ENCODE data around the gene MYRIP.

The MYRIP gene

GRCh38 chr3:40294434-40294833, 485.0 kb downstream of the MYRIP start:
- no peaks in the 10 kb centered on the region for H4K20me1 ChIP-seq (ENCODE audit: insufficient read depth, low read length)

DNA sequence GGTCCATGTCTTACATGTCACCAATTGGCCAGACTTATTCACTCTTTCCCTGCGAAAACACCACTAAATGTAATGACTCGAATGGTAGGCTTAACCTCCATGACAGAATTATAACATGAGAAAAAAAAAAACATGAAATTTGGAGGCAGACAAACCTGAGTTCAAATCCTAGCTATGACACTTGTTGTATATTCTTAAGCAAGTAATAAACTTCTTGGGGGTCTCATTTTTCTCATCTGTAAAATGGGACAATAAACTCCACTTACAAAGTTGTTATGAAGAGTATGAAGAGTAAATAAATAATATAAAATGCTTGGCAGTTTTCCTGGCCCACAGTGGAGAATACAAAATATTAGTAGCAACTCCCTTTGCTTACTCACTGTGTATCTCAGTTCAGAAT, 488.7 kb downstream of the MYRIP start:
- H3K9me2 ChIP-seq (ENCODE audit: low read depth, low read length): no peaks in the 10 kb centered on the region
- H3K27ac ChIP-seq (ENCODE audit: low read depth, low read length, poor library complexity, severe bottlenecking): no peak overlapping the region
- TF ChIP-seq, protein P1, sequence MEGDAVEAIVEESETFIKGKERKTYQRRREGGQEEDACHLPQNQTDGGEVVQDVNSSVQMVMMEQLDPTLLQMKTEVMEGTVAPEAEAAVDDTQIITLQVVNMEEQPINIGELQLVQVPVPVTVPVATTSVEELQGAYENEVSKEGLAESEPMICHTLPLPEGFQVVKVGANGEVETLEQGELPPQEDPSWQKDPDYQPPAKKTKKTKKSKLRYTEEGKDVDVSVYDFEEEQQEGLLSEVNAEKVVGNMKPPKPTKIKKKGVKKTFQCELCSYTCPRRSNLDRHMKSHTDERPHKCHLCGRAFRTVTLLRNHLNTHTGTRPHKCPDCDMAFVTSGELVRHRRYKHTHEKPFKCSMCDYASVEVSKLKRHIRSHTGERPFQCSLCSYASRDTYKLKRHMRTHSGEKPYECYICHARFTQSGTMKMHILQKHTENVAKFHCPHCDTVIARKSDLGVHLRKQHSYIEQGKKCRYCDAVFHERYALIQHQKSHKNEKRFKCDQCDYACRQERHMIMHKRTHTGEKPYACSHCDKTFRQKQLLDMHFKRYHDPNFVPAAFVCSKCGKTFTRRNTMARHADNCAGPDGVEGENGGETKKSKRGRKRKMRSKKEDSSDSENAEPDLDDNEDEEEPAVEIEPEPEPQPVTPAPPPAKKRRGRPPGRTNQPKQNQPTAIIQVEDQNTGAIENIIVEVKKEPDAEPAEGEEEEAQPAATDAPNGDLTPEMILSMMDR (IDR thresholded peaks at IDR 0.05; ENCODE audit: low read length): no peak
- no peak for TF ChIP-seq EZH2 (IDR thresholded peaks at IDR 0.05; ENCODE audit: borderline replicate concordance, low read length)
- H3K4me1 ChIP-seq (ENCODE audit: insufficient read depth, low read length, severe bottlenecking): no peaks in the 10 kb centered on the region
- no peaks in the 10 kb centered on the region for H3K79me2 ChIP-seq (ENCODE audit: insufficient read depth, low read length)
- no peak overlapping the region for H3K4me2 ChIP-seq (ENCODE audit: low read length)
- no peaks in the 10 kb centered on the region for H4K20me1 ChIP-seq (ENCODE audit: insufficient read depth, low read length)
- no peak overlapping the region for H2AFZ ChIP-seq (ENCODE audit: low read length)
- H3K36me3 ChIP-seq (ENCODE audit: insufficient read depth, low read length): no peaks in the 10 kb centered on the region
- no peak overlapping the region for H3K4me3 ChIP-seq (ENCODE audit: low read depth, low read length, poor library complexity, severe bottlenecking)
- no peaks in the 10 kb centered on the region for H3K9me3 ChIP-seq (ENCODE audit: low read length)
- H3F3A ChIP-seq (ENCODE audit: insufficient read depth, low read length): no peaks in the 10 kb centered on the region
- H3K9ac ChIP-seq (ENCODE audit: low read length): no peak overlapping the region
- no peaks in the 10 kb centered on the region for H3K27me3 ChIP-seq (ENCODE audit: insufficient read depth, low read length)

More at GRCh38 chr3:40294434-40294833, 485.0 kb downstream of the MYRIP start:
- no peak overlapping the region for H3K4me3 ChIP-seq (ENCODE audit: low read depth, low read length, poor library complexity, severe bottlenecking)
- H3K9ac ChIP-seq (ENCODE audit: low read length): no peak overlapping the region
- no peaks in the 10 kb centered on the region for H3F3A ChIP-seq (ENCODE audit: insufficient read depth, low read length)
- no peak overlapping the region for H3K27ac ChIP-seq (ENCODE audit: low read depth, low read length, poor library complexity, severe bottlenecking)
- H2AFZ ChIP-seq (ENCODE audit: low read length): no peak overlapping the region
- TF ChIP-seq, protein P1 (IDR thresholded peaks at IDR 0.05; ENCODE audit: low read length): no peak
- no peak for TF ChIP-seq EZH2 (IDR thresholded peaks at IDR 0.05; ENCODE audit: borderline replicate concordance, low read length)
- peaks cover 5% of the 10 kb centered on the region; the same call in 1 of the 2 replicates for H3K9me3 ChIP-seq (ENCODE audit: low read length)
- H3K4me1 ChIP-seq (ENCODE audit: insufficient read depth, low read length, severe bottlenecking): no peaks in the 10 kb centered on the region
- H3K27me3 ChIP-seq (ENCODE audit: insufficient read depth, low read length): no peaks in the 10 kb centered on the region
- no peaks in the 10 kb centered on the region for H3K79me2 ChIP-seq (ENCODE audit: insufficient read depth, low read length)
- H3K9me2 ChIP-seq (ENCODE audit: low read depth, low read length): no peaks in the 10 kb centered on the region
- H3K36me3 ChIP-seq (ENCODE audit: insufficient read depth, low read length): no peaks in the 10 kb centered on the region
- no peak overlapping the region for H3K4me2 ChIP-seq (ENCODE audit: low read length)

- Histone ChIP-seq H4K20me1 (ENCODE audit: insufficient read depth, low read length) (no peaks in the 10 kb centered on the region), H3K9ac (ENCODE audit: low read length) (no peak overlapping the region), H3K4me2 (ENCODE audit: low read length) (no peak overlapping the region), H3F3A (ENCODE audit: insufficient read depth, low read length) (no peaks in the 10 kb centered on the region), H3K4me1 (ENCODE audit: insufficient read depth, low read length, severe bottlenecking) (no peaks in the 10 kb centered on the region), H3K9me2 (ENCODE audit: low read depth, low read length) (no peaks in the 10 kb centered on the region), H3K4me3 (ENCODE audit: low read depth, low read length, poor library complexity, severe bottlenecking) (no peak overlapping the region), H3K27ac (ENCODE audit: low read depth, low read length, poor library complexity, severe bottlenecking) (no peak overlapping the region), H3K9me3 (ENCODE audit: low read length) (no peaks in the 10 kb centered on the region), H3K36me3 (ENCODE audit: insufficient read depth, low read length) (no peaks in the 10 kb centered on the region), H3K27me3 (ENCODE audit: insufficient read depth, low read length) (no peaks in the 10 kb centered on the region), H2AFZ (ENCODE audit: low read length) (no peak overlapping the region), H3K79me2 (ENCODE audit: insufficient read depth, low read length) (no peaks in the 10 kb centered on the region)
- TF ChIP-seq, protein P1 (IDR thresholded peaks at IDR 0.05; ENCODE audit: low read length): no peak
These were observed 489.8 kb downstream of the MYRIP start for GRCh38 chr3:40299130-40299720.

Measured in OCI-LY1 (cell line).